IPS-18c (cell line): ENCODE measurements around the gene INPP5A.

Experiments
- H3K4me3 ChIP-seq: 2 replicates; pipeline ENCODE4 v1.7.0; 2013; ENCODE audit warnings: low read depth, mild to moderate bottlenecking, low read length, moderate library complexity; ENCODE audit not compliant: insufficient read depth
- H3K9me3 ChIP-seq: one replicate; pipeline ENCODE4 v1.6.1; 2013; ENCODE audit warnings: mild to moderate bottlenecking, low read length, moderate library complexity; ENCODE audit not compliant: control insufficient read depth, insufficient read depth

INPP5A gene

DNA sequence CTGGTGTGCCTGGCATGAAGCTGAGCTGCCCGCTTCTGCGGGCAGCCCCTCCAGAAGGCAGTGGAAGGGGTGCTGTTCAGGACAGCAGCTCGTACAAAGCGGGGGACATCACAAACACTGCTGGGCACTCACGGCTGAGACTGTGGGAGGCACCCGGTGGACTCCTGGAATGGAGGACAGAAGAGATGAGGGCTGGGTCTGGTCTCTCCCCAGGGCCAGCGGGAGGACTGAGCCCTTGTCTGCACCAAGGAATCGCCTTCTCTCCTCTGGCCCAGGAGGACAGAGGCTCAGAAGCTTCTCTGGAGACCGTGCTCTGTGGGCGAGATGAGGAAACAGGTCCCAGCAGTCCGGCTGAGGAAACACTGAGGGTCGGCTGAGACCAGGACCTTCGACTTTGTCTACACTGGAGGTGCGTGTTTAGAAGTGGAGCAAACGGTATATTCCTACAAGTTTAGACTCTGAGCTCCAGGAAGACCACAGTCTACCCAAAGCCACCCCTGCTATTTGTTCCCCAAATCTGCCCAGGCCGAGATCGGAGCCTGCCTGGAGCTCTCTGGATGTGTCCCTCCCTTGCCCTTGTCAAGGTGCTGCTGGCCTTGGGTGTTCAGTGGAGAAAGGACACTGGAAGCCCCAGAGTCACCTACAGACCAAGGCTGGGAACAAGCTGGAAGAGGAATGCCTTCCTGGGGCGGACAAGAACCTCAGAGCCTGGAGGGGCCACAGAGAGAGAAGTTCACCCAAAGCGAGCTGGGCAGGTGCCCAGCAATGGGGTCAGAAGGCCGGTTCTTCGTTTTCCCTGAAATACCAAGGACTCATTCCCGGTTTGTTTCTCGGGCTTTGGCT lies 12.9 kb upstream of the INPP5A start:
- no peak overlapping the region for H3K4me3 ChIP-seq

GRCh38 chr10:132526676-132527075 lies 10.9 kb upstream of the INPP5A start:
- no peak overlapping the region for H3K4me3 ChIP-seq
- H3K9me3 ChIP-seq: no peaks in the 10 kb centered on the region

More for the DNA sequence above, 12.9 kb upstream of the INPP5A start:
- H3K9me3 ChIP-seq: no peaks in the 10 kb centered on the region

DNA sequence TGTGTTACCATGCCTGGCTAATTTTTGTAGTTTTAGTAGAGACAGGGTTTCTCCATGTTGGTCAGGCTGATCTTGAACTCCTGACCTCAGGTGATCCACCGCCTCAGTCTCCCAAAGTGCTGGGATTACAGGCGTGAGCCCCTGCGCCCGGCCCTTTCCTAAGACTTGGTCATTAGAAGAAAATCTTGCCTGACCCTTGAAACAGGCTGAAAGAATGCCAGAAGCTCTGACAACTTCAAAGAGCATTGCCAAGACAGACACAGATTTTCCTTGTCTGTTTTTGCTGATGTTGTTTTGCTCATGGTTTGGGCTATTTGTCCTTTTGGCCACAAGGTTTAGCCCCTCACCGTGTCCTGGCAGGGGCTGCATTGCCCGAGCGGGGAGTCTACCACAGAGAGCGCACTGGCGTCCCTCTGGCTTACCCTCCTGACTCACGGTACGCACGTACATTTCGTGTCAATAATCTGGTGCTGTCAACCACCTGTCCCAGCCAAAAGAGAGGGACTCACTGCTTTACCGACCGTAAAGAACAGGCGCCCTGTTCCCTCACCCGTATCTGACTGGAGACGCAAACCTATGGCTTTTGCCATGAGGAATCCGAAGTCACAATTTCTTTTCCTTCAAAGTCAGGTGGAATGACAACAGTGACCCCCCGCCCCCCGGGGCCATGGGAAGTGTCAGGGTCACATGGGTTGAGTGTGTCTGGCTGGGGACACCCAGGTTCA lies 10.1 kb upstream of the INPP5A start:
- H3K4me3 ChIP-seq: no peak overlapping the region
- no peaks in the 10 kb centered on the region for H3K9me3 ChIP-seq

- H3K4me3 ChIP-seq: no peak overlapping the region
Observed at GRCh38 chr10:132528064-132528691, 9.4 kb upstream of the INPP5A start.

DNA sequence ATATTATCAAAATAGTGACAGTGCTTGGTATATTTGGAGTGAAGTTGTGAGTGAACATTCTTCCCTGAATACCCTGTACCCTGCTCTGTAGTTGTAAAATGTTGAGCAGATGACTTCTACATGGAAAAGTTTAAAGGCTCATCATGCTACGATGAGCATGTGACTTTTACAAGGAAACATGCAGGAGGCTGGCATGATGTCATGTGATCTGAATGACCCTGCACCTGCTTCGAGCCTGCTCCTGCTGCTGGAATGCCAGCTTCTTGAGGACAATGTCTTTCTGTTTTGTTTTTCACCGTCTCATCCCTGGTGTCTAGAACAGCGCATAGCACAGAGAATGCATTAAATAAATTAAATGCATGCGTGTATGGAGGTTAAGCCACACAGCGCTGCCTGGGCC lies 5.4 kb upstream of the INPP5A start:
- no peaks in the 10 kb centered on the region for H3K9me3 ChIP-seq

More at GRCh38 chr10:132528064-132528691, 9.4 kb upstream of the INPP5A start:
- H3K9me3 ChIP-seq: no peaks in the 10 kb centered on the region

DNA sequence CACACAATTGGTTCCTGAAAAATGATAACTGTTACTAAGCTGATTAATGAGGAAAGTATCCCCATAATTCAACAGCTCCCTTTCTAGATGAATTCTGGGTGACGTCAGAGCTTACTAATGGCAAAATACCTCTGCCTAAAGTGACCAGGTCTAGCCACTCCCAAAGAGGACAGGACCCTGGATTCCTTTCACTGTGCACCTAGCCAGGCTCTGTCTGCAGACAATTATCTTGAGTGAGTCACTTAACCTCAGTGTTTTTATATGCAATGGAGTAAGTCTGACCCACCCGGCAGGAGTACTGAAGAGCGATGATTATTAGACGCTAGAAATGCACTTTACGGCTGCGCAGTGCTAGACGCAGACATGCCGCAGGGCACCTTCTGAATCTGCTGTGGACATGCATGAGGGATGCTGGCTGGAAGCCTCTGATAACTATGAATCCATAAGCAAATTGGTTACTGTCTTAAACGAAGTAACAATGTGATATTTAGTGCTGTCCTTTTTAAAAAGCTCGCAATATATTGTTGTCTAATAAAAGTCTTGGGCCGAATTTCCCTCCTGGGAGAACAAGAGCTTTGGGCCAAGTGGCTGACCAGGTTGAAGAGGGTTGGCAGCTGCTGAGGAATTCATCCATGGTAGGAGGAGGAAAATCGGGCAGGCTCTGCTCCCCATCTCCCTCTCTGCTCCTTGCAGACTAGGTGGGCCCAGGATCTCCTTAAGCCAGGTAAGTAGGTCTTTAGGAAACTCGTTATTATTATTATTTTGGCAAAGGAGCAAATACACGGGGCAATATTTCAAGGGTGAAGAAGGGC lies 4.6 kb upstream of the INPP5A start:
- no peaks in the 10 kb centered on the region for H3K9me3 ChIP-seq
- no peak overlapping the region for H3K4me3 ChIP-seq

More for the DNA sequence above, 5.4 kb upstream of the INPP5A start:
- H3K4me3 ChIP-seq: no peak overlapping the region

GRCh38 chr10:132533571-132534260 lies 3.9 kb upstream of the INPP5A start:
- Histone ChIP-seq H3K9me3 (no peaks in the 10 kb centered on the region), H3K4me3 (no peak overlapping the region)

DNA sequence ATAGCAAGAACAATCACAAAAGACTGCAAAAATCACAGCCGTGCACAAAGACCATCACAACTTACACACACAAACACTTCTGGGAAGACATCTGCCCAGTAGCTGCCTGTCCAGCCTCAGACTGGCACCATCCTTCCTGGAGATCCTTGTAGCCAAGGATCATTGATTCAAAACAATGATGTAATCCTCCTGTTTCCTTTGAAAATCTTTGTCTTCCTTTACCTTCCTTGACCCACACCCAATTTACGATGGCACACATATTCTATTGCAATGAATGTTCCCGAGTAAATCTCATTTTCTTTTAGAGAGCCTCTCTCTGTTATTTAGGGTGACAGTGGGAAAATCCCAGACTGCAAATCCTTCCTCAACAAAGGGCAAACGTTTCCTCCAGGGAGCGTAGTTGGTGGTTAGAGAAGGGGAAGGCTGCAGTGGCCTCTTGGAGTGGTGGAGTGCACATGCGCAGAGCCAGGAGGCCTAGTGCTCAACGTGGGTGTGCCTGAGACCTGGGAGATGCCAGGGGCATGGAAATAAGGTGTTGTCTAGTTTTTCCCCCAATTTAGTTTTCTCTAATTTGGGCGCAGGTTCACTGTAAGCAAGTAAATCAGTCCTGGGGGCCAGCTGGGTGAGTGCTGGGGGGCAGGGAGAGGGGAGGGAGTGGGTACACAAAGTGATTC lies 3.1 kb upstream of the INPP5A start:
- no peaks in the 10 kb centered on the region for H3K9me3 ChIP-seq
- no peak overlapping the region for H3K4me3 ChIP-seq

DNA sequence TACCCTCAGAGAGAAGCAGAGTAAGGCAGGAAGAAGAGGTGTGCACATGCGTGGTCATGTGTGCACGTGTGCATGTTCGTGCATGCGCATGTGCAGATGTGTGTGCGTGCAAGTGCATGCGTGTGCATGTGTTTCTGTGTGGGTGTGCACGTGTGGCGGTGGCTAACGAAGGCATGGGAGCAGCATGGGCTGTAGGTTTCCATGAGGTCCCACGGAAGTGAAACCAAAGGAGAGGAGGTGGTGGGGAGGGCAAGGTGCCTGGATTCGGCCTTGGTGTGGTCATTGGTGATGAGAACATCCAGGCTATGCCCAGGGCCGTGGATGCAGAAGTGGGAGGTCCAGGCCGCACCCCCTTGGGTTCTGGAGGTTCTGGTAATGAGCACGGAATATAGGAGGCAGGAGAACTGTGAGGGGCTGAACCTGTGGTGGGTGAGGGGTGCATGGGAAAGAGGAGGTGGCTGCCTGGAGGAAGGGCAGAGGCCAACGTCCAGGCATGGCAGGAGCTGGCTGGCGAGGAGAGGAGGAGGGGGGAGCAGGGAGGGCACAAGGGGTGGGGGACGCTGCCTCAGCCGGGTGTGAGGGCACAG lies 2.4 kb upstream of the INPP5A start:
- Histone ChIP-seq H3K4me3 (no peak overlapping the region), H3K9me3 (no peaks in the 10 kb centered on the region)

DNA sequence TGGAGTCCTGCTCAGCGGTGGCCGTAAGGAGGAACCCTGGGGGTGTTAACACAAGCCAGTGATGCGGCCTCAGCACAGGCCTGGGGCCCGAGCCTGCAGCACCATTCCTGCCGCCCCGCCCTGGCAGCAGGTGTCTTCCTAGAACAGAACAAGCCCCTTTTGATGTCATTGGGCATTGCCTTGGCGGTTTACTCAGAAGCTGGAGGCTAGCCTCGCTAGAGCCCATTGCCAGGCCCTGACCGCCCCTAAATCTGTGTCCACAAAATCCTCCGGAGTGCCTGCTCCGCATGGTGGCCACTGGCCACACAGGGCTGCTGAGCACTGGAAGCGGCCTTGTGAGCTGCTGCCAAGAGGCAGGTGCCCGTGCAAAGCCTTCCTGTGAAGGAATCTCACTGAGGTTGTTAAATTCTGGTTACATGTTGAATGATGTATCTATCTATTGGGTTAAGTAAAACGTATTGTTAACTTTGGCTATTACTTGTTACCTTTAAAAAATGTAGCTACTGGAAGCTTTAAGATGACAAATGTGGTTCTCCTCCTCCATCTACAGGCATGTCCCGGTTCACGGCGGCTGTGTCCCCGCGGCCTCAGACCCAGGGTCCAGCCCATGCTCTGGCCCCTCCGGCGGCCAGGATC lies 1.2 kb upstream of the INPP5A start:
- peak overlapping the region; percentile 59 for H3K4me3 ChIP-seq
- no peaks in the 10 kb centered on the region for H3K9me3 ChIP-seq

DNA sequence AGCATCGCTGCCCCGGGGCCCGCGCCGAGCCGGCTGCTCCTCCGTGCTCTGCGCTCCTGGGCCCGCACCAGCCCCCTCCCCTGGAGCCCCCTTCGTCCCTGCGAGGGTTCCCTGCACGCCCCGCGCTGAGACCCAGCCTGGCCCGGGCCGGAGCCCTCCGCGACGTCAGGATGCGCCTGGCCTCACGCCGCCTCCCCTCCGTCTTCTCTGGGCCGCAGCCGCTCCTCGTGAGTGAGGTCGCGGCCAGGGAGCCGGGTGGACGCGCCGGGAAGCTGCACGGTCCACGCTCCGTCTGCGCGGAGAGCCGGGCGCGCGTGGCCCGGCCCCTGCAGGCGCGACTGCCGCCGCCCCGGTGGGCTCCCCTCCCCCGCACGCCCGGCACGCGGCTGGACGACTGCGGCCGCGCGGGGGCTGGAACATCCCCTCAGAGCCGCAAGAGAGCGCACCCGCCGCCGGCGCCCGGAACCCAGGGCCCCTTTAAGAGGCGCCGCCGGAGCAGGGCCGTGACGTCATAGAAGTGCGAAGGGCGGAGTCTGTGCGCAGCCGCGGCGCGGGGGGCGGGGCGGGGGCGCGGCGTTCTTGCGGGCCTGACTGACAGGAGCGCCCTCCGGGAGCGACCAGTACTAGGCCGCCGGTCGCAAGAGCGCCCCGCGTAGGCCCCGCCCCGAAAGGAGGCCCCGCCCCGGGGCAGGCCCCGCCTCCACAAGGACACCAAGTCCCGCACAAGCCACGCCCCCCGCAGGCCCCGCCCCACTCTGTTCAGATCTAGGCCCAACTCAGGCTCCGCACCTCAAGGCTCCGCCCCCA lies 507 bp upstream of the INPP5A start:
- H3K4me3 ChIP-seq: peak overlapping the region; percentile 59

GRCh38 chr10:132538031-132538789 lies 623 bp downstream of the INPP5A start:
- no peaks in the 10 kb centered on the region for H3K9me3 ChIP-seq
- H3K4me3 ChIP-seq: peak overlapping the region; percentile 71

More for the DNA sequence above, 507 bp upstream of the INPP5A start:
- no peaks in the 10 kb centered on the region for H3K9me3 ChIP-seq

DNA sequence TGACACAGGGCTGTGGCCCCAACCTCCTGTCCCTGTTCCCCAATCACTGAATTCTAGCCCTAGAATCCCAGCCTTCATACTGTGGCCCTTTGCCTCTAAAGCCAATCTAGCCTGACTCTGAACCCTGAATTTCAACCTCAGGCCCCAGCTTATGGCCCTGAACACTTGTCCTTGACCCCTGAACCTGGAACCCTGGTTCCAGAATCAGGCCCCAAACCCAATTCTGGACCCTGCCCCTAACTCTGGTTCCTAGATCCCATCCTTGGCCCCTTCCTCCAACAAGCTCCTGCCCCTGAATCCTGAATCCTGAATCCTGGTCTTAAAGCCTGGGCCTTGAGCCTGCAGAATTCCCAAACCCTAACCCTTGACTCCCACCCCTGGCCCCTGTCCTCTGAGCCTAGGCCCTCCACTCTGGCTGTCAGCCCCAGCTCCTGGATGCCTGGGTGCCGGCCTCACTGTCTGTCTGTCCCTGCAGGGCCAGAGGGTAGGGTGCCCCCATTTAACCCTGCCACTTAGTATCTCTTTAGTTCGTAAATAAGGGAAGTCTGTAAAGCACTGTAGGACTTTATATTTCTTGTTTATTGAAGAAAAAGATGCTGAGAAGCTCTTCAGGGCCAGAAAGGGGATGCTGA lies 1.3 kb downstream of the INPP5A start:
- H3K9me3 ChIP-seq: no peaks in the 10 kb centered on the region
- peak overlapping the region; percentile 24; the same call in 1 of the 2 replicates for H3K4me3 ChIP-seq

DNA sequence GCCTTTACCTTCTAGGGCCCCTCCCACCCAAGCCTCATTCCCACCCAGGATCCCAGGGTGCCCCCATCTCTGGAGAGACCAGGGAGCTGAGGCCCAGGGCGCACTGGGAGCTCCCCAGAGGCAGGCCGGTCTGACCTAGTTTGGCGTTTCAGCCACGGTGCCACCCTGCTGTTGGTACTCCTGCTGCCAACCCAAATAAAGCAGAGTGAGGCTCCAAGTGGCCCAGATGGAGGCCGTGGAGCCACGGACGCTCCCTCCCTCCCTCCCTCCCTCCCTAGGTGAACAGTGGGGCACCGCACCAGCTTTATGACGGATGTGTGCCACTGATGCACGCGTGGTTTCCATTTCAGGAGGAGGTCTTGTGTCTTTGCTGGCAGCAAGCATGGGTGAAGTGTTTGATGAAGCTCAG lies 1.8 kb downstream of the INPP5A start:
- Histone ChIP-seq H3K9me3 (no peaks in the 10 kb centered on the region), H3K4me3 (no peak overlapping the region)
